GM12865 (cell line): ENCODE measurements around the gene DCDC1.

Source experiments
- DNase-seq: peaks from one replicate; pipeline ENCODE4 v3.0.0; 2010; ENCODE audit warnings: low read depth
- H3K4me3 ChIP-seq: 2 replicates; pipeline ENCODE4 v1.5.1; 2011; ENCODE audit warnings: mild to moderate bottlenecking, low read depth, low read length, control low read depth
- CTCF ChIP-seq: IDR thresholded peaks from 2 replicates; pipeline ENCODE4 v1.5.1; 2011; ENCODE audit warnings: low read length, control low read depth, low read depth, inconsistent platforms; ENCODE audit not compliant: insufficient read depth; ENCODE audit errors: missing control alignments

DCDC1 gene

GRCh38 chr11:31369348-31370329 lies at the start of gene DCDC1, which contains the start of gene DNAJC24:
TSS of gene DCDC1 (minus strand) at chr11:31369739. CDS start at chr11:31328280, 41,459 bp downstream.
TSS of gene DNAJC24 (plus strand) at chr11:31369860. CDS start at chr11:31370749, 889 bp downstream.
- peak within 1 kb of the TSS; percentile 94 for H3K4me3 ChIP-seq
- peak; percentile 95 for DNase-seq
- TF ChIP-seq CTCF = no peak

- DNase-seq = no peak
- no peak for TF ChIP-seq CTCF
- H3K4me3 ChIP-seq = no peak overlapping the region
These were observed 49.6 kb upstream of the DCDC1 start for GRCh38 chr11:31419138-31419537.

- DNase-seq = no peak
- no peak overlapping the region for H3K4me3 ChIP-seq
- TF ChIP-seq CTCF = no peak
These were observed 48.3 kb upstream of the DCDC1 start for GRCh38 chr11:31417816-31418215.

- no peak for TF ChIP-seq CTCF
- no peak overlapping the region for H3K4me3 ChIP-seq
- DNase-seq = no peak
These were observed 47.8 kb upstream of the DCDC1 start for GRCh38 chr11:31417357-31417756.

- no peak for TF ChIP-seq CTCF
- DNase-seq = no peak
- no peak overlapping the region for H3K4me3 ChIP-seq
These were observed 45.9 kb upstream of the DCDC1 start for GRCh38 chr11:31415435-31415834.

- no peak for TF ChIP-seq CTCF
- no peak overlapping the region for H3K4me3 ChIP-seq
- DNase-seq = no peak
These were observed 44.8 kb upstream of the DCDC1 start for GRCh38 chr11:31414338-31414737.
